Measurements from ENCODE around the gene CYB5D1. TPM values are rescaled to one million over a fixed set of nuclear protein-coding genes. Genes with fewer than 3 reads are reported as not detected.
A peak's percentile ranks its signal among the peaks of the same experiment; 100 is the strongest.

The CYB5D1 gene
- total and polyA plus RNA-seq, 2 of the 8 experiments (the other 6 are each of a cell fraction or from before 2014, with no cell fraction given) = 11.0 to 18.0 TPM

DNA sequence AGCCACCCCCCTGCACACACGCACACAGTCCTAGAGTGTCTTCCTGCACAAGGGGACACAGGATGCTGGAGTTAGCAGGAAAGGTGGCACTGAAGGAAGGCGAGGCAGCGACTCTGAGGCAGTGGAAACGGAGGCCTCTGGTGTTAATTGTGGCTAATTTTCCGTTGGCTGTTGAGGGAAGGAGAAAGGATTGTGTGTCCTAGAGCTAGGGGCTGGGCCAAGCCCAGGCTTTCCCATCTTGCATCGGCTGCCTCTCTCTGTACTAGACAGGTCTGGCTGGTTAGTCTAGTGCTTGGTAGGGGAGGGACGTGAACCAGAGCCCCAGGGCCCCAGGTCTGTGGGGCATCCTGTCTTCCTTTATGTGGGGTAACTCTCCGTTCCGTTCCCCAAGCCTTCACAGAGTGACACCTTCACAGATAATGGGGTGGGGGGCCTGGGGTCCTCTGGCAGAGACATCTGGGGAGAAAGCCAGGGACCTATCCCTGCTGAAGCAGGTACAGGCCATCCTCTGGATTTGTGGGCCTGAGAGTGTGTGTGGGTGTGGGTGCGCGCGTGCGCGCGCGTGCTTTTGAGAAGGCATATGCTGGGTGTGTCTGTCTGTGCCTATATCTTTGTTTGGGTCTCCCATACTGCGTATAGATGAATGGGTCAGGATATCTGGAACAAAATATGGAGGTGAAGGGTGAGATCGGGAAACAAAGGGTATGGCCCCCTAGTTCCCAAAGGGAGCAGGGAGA is 30.5 kb downstream of the CYB5D1 start, which contains the start of gene CHD3:
Gene CHD3, plus strand, starts transcription at position 606 of the 737 bp plus-strand sequence. CDS start 212 bp downstream, outside the sequence.
- Histone ChIP-seq H2BK20ac (ENCODE audit: low read length) (peak within 1 kb of the TSS; percentile 48; the same call in 1 of the 2 replicates), H3K4me3 (ENCODE audit: extremely low read depth in 1 of 4, insufficient read depth in 2 of 4, low read depth in 3 of 4, low read length in 4 of 4) (peak within 1 kb of the TSS; percentile 37 to 83 (median 51)), H3K56ac (replicated peaks; ENCODE audit: insufficient read length, low read depth, low read length) (no peak within 1 kb of the TSS), H4K91ac (replicated peaks; ENCODE audit: insufficient read length, low read length) (peak within 1 kb of the TSS; percentile 45), H3K4ac (replicated peaks; ENCODE audit: insufficient read length, low read depth, low read length) (no peak within 1 kb of the TSS), H2BK15ac (ENCODE audit: low read length) (peak within 1 kb of the TSS; percentile 53; the same call in 1 of the 2 replicates), H4K8ac (ENCODE audit: extremely low read depth, insufficient read depth, low read length) (no peak within 1 kb of the TSS; the same call in 1 of the 2 replicates), H3K79me1 (ENCODE audit: low read depth, low read length) (no peaks in the 10 kb centered on the region), H3K36me3 (ENCODE audit: control insufficient read depth in 2 of 4, insufficient read depth in 4 of 4, low read length in 3 of 4) (peaks cover 0 to 4% (median 0%) of the 10 kb centered on the region in 4 experiments; a peak in 1 of 8 replicates), H3K4me1 (replicated peaks in 1 of 4; ENCODE audit: control insufficient read depth in 3 of 4, insufficient read depth in 4 of 4, low read length in 3 of 4) (peaks cover 9 to 30% (median 17%) of the 10 kb centered on the region in 4 experiments), H3K18ac (ENCODE audit: extremely low read depth, low read length) (peak within 1 kb of the TSS; percentile 63), H3K9ac (replicated peaks in 1 of 4; ENCODE audit: extremely low read depth in 1 of 4, low read depth in 3 of 4, low read length in 3 of 4) (peak within 1 kb of the TSS in 3 of 4 experiments; percentile 35 to 42 (median 35); a peak in 6 of 7 replicates), H3K27ac (ENCODE audit: low read depth, low read length) (no peak within 1 kb of the TSS), H4K20me1 (replicated peaks in 1 of 2; ENCODE audit: control insufficient read depth in 1 of 2, insufficient read depth in 2 of 2, low read length in 2 of 2) (no peaks in the 10 kb centered on the region), H3K9me3 (ENCODE audit: insufficient read depth in 2 of 2, low read depth in 1 of 2, low read length in 1 of 2) (no peaks in the 10 kb centered on the region), H4K5ac (ENCODE audit: insufficient read length, low read depth, low read length) (peak within 1 kb of the TSS; percentile 51), H2BK12ac (ENCODE audit: low read depth, low read length) (peak within 1 kb of the TSS; percentile 94; the same call in 1 of the 2 replicates), H3K4me2 (ENCODE audit: insufficient read depth in 1 of 2, low read depth in 2 of 2, low read length in 2 of 2) (peak within 1 kb of the TSS; percentile 82 to 100), H2AK5ac (ENCODE audit: low read depth, low read length) (no peak within 1 kb of the TSS; the same call in 1 of the 2 replicates), H3K79me2 (ENCODE audit: control insufficient read depth in 1 of 2, insufficient read depth in 2 of 2, low read length in 2 of 2) (no peaks in the 10 kb centered on the region), H3K14ac (ENCODE audit: insufficient read length) (no peak within 1 kb of the TSS), H2BK5ac (ENCODE audit: low read depth, low read length) (peak within 1 kb of the TSS; percentile 95; the same call in 1 of the 2 replicates), H2BK120ac (replicated peaks; ENCODE audit: low read depth, low read length) (no peak within 1 kb of the TSS), H3K23me2 (ENCODE audit: low read depth, low read length) (peaks cover 24% of the 10 kb centered on the region), H3K23ac (ENCODE audit: insufficient read length) (no peak within 1 kb of the TSS), H2AFZ (ENCODE audit: low read length) (peak within 1 kb of the TSS; percentile 87), H3K27me3 (replicated peaks in 1 of 4; ENCODE audit: control insufficient read depth in 3 of 4, extremely low read depth in 1 of 4, insufficient read depth in 3 of 4, low read length in 3 of 4) (peaks cover 0 to 10% (median 3%) of the 10 kb centered on the region in 4 experiments; a peak in 3 of 7 replicates)
- no peak for FAIRE-seq
- DNase-seq (ENCODE audit: low read depth in 1 of 2, low spot score in 2 of 2) = no peak
- no peak for TF ChIP-seq RNF2 (IDR thresholded peaks at IDR 0.05; ENCODE audit: borderline replicate concordance, low read depth, low read length, missing control alignments, poor library complexity, severe bottlenecking)
- TF ChIP-seq BCL11A (IDR thresholded peaks at IDR 0.05; ENCODE audit: low read depth in 2 of 2, low read length in 2 of 2) = no peak
- no peak for TF ChIP-seq SIX5 (IDR thresholded peaks at IDR 0.05; ENCODE audit: low read depth, low read length)
- TF ChIP-seq ZNF274 (IDR thresholded peaks at IDR 0.05; ENCODE audit: borderline replicate concordance, extremely low read depth, low read length) = no peak
- TF ChIP-seq POLR2A (IDR thresholded peaks at IDR 0.05; ENCODE audit: control extremely low read depth in 1 of 2, low read depth in 2 of 2, low read length in 2 of 2) = no peak
- no peak for TF ChIP-seq CBX5 (IDR thresholded peaks at IDR 0.05; ENCODE audit: low read depth, low read length)
- TF ChIP-seq GTF2F1 (IDR thresholded peaks at IDR 0.05; ENCODE audit: borderline replicate concordance, low read depth, low read length) = no peak
- TF ChIP-seq HDAC6 (IDR thresholded peaks at IDR 0.05; ENCODE audit: low read depth, low read length) = no peak
- no peak for TF ChIP-seq KDM5A (IDR thresholded peaks at IDR 0.05; ENCODE audit: low read length)
- no peak for TF ChIP-seq SP2 (IDR thresholded peaks at IDR 0.05; ENCODE audit: low read length)
- no peak for TF ChIP-seq EGR1 (IDR thresholded peaks at IDR 0.05; ENCODE audit: borderline replicate concordance, low read depth, low read length)
- WGBS, 2 experiments (ENCODE audit: extremely low coverage in 1 of 2, insufficient coverage in 1 of 2, insufficient read length in 1 of 2, insufficient replicate concordance in 2 of 2, low coverage in 1 of 2, low lambda C conversion rate in 2 of 2, missing lambda C conversion rate in 1 of 2) = 76% methylated on average over 18 of the region's 18 CpGs; no CpG with 5 or more reads in 1 of the 2 experiments
- CTCF ChIA-PET (ENCODE audit: partially characterized antibody) = interaction anchor here (0.5 to 1.2 kb wide), 4 partner anchors 12 to 237 kb away, joined by 3 to 5 read pairs (median 3); no protein-coding TSS in a partner anchor
- POLR2A ChIA-PET (ENCODE audit: partially characterized antibody) = no interaction called here

Data from H1 (cell line).